GM11168 (cell line): ENCODE data around the gene DNAH17.

ENCODE experiments used
- in situ Hi-C: fragments of 300-500 bp; cut with MboI; formaldehyde crosslinking; loops from one replicate; pipeline ENCODE4 v1.12.0; 2022; ENCODE audit warnings: low sequenced_read_pairs; ENCODE audit not compliant: unreplicated experiment

DNAH17 gene

DNA sequence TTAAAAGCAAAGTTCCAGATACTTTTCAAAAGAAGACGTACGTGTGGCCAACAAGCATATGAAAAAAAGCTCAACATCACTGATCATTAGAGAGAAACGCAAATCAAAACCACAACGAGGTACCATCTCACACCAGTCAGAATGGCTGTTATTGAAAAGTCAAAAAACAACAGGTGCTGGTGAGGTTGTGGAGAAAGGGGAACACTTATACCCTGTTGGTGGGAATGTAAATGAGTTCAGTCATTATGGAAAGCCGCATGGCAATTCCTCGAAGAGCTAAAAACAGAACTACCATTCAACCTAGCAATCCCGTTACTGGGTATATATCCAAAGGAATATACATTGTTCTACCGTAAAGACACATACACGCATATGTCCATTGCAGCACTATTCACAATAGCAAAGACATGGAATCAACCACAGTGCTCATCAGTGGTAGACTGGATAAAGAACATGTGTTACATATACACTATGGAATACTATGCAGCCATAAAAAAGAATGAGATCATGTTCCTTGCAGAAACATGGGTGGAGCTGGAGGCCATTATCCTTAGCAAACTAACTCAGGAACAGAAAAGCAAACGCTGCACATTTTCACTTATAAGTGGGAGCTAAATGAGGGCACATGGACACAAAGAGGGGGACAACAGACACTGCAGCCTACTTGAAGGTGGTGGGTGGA, 31.1 kb upstream of the DNAH17 start:
- in situ Hi-C loops: no loop called here

DNA sequence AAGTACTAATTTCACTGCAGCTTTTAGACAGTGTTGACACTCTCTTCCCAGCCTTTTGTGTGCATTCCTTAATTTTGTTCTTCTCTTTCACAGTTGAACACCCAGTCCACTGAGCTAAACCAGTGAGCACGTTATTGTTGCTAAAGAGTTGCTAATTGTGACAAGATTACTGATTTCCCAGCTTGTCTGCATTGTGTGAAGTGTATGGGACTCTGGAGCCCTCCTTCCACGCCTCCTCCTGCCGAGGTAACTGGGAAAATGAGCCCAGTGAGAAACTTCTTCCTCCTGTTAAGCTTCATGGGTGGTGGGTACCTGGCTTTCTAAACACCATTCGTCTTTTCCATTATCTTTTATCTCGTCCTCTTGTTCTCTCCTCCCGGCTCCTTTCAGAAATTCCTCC, 29.8 kb upstream of the DNAH17 start:
- in situ Hi-C loops: no loop called here

DNA sequence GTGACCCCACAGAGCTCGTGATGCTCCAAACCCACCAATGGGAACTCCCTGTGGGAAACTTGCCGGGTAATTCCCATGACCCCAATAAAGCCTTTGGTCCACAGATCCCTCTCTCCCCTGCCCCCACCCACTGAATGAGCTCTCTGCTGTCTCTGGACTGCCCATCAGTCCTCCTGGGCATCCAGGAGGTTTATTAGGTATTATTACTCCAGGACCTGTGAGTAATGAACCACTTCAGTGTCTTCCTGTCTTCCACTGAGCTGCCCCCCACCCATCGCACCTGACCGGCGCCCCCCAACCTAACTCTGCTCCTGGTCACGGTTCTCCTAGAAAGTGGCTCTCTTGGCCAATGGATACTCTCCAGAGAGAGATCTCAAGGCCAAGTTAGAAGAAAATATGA, 28.7 kb upstream of the DNAH17 start:
- in situ Hi-C loops: no loop called here

DNA sequence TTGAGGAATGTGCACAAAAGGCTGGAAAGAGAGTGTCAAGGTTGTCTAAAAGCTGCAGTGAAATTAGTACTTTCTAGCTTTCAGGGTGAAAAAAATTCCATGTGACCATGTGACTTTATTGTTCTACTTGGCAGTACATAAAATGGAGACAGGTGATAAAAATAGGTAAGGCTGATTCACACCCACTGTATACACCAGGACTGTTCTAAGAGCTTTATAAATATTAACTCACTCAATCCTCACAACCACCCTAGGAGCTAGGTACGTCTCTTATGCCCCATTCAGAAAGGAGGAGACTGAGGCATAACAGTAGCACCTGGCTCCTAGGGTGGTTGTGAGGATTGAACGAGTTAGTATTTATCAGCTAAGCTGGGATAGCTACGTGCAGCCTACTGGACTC, 28.2 kb upstream of the DNAH17 start:
- in situ Hi-C loops: no loop called here

DNA sequence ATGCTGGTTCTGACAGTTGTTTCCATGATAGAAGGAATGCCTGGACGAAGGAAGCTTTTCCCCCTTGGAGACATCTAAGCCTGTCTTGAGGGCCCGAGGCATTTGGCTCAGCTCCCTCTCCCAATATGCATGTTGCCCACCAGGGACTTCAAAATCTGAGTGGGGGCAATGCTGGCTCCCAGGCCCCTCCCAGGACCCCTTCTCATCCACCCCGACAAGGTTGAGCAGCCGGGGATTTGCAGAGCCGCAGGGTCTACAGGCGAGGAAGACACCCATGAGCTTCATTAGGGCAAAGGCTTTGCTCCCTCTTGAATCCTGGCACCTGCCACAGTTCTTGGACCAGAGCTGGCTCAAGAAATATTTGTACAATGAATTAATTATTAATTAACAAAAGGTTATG, 25.1 kb upstream of the DNAH17 start:
- in situ Hi-C loops: no loop called here

DNA sequence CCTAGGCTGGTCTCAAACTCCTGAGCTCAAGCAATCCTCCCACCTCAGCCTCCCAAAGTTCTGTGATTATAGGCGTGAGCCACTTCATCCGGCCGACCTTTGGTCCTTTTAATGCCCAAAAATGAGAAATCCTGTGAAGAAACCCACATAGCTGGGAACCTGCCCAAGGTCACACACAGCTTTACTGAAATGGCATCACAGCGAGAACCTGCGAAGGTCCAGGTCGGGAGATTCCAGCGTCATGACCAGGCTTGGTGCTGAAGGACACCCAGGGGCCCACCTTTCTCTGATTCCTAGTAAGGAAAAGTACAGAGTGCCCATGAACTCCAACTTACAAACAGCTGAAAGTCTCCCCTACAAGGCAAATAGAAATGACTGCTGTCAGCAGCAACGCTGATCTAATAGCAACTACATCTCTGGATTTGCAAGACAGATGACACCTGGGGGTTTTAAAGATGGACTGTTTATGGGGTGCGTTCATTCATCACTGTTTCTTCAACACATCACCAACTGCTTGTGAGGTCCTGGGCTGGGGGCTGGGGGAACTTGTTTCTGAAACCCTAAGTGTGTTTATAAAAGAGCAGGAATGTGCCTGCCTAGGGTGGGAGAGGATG, 24.5 kb upstream of the DNAH17 start:
- in situ Hi-C loops: no loop called here

DNA sequence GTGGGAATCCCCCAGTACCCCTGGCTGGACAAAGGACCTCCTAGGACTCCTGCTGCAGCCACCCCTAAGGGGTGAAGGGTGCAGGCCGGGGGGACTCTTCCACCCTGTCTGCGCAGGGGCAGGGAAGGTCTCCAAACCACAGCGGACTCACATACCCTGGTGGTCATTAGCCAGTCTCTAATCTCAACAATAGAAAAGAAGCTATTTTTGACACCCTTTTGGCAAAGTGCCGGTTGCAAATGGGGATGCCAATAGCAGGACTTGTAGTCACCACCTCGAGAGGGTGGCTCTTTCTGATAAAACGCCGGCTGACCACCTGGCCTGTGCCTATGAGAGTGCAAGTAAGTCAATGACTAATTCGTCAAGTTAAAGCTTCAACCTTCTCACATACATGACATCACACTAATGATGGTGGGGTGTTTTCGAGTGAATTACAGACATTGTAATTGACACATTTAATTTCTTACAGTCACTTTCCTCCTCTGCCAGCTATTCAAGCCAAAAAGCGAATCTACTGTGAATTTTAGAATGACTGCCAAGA, 23.1 kb upstream of the DNAH17 start:
- in situ Hi-C loops: no loop called here

DNA sequence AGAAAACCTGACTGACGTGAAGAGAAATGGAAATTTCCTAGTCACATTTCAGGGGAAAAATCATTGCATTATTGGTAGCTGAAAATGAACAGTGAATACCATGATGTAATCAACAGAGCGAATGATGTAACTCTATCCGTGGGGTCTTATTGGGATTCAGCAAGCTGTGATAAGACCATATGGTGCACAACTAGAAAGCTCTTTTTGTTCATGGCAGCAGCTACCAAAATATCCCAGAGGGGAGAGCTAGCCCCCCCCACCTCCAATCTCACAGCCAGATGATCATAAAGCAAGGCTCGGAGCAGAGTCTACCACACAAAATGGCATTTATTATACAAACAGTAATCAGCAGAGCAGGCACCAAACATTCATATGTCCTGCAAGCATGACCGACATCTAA, 22.2 kb upstream of the DNAH17 start:
- in situ Hi-C loops: no loop called here

DNA sequence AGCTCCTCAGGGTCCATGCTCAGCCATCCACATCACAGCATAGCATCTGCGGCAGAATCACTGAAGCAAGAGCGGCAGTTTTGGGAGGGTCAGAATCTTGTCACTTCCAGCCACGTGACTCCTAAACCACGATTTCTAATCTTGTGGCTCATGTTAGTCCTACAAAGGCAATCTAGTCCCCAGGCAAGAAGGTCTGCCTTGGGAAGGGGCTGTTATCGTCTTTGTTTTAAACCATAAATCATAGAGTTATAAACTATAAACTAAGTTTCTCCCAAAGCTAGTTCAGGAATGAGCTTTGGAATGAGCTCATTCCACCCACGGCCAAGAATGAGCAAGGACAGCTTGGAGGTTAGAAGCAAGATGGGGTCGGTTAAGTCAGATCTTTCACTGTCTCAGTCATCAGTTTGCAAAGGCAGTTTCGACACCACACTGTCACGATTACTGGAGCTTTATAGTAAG, 20.8 kb upstream of the DNAH17 start:
- in situ Hi-C loops: no loop called here

DNA sequence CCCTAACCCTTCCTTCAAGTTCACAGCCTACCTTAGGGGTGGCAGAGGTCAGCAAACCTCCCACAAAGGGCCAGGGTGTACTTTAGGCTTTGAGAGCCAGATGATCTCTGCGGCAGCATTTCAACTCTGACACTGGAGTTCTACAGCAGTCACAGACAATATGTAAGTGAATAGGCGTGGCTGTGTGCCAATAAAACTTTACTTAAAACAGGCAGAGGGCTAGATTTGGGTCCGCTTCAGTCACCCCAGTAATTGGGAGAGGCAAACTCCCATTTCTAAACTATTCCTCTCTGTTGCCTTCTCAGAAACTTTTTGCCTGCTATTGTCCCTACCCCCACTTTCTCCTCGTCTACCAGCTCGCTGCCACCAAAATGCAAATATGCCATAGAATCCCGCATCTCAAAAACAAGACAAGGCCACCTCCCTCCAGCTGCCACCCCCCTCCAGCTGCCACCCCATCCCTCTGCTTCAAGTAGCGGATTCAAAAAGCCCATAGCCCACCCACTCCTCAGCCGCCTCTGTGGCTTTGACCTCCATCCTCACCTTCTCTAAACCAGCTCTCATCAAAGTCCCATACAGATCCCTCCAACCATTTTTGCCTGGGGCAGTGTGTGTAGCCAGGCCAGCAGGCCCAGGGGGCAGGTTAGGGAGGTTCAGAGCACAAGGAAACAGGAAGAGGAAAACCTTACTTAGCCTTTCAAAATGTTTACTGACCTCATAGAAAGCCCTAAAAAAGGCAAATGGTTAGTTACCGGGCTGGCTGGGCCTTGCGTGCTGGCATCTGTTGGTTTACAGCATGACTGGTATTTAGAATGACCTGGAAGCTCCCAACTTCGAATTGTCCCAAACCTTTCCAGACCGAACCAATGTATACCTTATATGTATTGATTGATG, 19.9 kb upstream of the DNAH17 start:
- in situ Hi-C loops: no loop called here

DNA sequence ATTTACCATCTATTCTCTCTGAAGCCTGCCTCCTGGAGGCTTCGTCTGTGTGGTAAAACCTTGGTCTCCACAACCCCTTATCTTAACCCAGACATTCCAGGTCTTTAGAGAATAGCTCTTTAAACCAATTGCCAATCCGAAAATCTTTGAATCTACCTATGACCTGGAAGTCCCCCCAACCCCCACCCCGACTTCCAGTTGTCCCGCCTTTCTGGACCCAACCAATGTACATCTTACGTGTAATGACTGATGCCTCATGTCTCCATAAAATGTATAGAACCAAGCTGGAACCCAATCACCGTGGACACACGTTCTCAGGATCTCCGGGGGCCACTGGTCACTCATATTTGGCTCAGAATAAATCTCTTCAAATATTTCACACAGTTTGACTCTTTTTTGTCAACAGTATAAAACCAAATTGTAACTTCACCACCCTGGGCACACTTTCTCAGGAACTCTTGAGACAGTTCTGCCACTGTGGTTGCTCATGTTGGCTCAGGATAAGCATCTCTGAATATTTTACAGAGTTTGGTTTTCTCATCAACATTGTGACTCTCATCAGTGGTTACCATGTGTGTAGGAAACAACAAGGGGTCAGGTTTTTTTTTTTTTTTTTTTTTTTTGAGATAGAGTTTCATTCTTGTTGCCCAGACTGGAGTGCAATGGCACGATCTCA, 18.1 kb upstream of the DNAH17 start:
- in situ Hi-C loops: no loop called here

DNA sequence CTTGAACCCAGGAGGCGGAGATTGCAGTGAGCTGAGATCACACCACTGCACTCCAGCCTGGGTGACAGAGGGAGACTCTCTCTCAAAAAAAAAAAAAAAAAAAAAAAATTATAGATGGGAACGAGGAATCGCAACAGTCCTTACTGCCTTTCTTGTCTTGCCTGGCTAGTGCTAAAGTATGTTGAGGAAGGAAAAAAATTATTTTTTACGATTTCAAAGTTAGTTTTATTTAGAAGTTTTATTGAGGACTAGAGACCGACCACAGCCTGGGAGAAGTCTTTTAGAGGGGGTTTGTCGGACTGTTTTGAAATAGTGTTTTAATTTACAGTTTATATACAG, 15.8 kb upstream of the DNAH17 start:
- in situ Hi-C loops: no loop called here

DNA sequence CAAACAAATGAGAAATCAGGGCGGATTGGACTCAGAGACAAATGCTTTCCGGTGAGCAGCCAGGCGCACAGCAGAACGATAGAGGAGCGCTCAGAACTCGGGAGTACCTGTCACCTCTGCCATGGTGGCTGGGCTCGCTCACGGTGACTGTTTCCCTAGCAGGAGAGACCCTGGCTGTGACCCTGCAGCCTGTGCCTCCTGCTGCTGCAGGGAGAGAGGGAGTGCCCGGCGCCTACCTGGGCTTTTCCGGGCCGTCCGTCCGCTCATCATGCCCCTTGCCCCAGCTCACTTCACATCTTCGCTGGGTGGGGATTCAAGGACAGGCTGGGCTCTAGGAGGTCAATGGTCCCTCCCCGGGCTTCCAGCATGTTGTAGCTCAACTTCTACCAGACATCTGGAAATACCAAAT, 14.1 kb upstream of the DNAH17 start:
- in situ Hi-C loops: no loop called here

DNA sequence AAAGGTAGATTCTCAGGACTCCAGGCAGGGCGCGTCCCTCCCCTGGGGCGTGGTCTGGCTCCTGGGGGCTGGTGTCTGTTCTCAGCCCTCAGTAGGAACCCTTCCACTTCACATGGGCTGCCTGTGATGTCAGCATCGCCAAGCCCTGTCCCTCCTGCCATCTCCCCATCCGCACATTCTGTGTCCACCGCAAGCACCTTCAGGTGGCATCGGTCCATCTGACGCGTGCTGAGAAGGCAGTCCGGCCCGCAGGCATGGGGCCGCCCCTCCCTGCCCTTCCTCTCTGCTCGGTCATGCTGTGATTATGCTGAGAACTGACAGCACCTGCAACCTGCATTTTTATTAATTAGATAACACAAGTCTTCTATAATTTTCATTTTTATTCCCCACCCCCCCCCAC, 12.7 kb upstream of the DNAH17 start:
- in situ Hi-C loops: no loop called here

DNA sequence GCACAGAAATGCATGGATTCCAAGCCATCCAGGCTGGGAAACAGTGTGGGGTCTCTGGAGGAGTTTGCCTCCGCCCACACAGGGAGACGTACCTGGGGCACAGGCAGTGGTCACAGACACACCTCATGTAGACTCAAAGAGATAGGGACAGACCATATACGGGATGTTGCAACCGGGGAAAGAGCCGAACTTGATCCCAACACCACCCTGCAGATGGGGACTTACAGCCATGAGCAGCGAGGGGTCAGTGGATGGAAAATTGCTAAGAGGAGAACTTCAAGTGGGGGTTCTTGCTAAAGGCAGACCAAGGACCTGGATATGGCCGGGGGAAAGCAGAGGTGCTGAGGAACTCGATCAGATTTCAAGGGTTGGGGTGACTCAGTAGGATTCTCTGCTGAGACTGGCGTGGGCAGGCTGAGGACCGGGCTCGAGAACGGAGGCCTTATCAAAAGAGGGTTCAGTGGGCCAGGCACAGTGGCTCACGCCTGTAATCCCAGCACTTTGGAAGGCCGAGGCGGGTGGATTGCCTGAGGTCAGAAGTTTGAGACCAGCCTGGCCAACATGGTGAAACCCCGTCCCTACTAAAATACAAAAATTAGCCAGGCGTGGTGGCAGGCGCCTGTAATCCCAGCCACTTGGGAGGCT, 12.0 kb upstream of the DNAH17 start:
- in situ Hi-C loops: no loop called here

DNA sequence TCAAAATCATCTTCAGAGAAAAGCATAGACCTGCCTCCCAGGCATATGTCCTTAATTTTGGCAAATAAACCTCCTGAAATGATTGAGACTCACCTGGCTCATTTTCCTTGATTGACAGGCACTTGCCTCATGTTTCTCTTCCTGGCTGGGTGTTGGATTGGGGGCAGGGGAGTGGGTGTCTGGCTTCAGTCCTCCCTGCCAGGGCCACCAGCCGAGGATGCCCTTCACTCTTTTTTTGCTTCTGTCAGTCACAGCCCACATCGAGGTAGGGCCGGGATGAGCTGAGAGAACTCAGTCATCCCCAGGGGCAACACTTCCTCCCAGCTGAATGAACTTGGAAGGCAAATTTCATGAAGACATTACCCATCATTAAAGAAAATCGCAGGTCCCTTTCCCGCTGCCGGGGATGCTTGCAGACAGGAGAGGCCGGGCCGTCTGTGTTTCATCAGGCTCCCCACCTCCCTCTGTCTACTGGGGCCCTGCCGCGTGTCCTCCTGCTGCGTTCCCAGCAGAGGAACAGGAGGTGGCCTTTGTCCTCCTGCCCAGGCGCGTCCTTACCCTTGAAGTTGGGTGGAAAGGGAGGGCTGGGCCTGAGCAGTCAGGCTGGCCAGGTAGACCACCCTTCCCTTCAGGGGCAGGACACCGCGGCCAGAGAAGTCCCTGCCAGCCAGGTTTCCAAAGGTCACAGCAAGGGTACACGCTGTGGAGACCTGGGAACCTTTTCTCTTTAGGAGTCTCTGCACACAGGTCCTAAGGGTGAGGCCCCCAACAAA, 11.2 kb upstream of the DNAH17 start:
- in situ Hi-C loops: no loop called here

DNA sequence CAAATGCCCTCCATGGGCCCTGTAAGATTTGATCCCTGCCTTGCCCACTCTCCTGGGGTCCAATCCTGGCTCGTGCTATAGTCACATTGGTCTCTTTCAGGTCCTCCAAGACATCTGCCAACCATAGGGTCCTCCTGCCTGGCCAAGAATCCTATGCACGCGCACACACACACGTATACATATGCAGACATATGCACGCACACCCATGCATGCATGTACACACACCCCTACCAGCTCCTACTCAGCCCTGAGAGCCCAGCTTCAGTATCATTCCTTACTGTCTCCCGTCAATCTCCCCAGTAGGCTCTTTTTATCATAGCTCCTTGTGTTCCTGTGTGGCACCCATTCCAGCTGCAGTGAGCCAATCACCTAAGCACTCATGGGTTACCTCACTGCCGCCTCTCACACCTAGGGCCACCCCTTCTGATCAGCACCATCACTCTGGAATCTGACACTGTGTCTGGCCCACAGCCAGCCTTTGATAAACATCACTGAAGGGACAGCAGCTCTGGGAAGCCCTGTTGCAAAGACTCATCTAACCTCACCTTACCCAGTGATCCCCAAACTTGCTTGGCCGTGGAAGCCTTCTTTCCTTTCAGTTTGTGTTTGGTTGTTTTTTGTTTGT, 7.9 kb upstream of the DNAH17 start:
- in situ Hi-C loops: no loop called here

DNA sequence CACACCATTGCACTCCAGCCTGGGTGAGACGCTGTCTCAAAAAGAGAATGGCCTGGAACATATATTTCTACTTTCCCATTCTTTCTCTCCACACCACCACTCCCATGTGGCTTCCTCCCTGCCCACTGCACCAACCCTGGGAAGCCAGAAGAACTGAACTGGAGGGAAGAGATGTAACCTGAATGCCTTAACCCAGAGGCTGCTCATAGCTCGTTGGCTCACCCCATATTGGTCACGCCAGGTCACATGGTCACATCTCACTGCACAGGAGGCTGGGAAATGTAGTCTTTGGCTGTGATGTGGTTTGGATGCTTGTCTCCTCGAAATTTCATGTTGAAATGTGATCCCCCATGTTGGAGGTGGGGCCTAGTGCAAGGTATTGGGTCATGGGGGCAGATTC, 5.9 kb upstream of the DNAH17 start:
- in situ Hi-C loops: no loop called here

DNA sequence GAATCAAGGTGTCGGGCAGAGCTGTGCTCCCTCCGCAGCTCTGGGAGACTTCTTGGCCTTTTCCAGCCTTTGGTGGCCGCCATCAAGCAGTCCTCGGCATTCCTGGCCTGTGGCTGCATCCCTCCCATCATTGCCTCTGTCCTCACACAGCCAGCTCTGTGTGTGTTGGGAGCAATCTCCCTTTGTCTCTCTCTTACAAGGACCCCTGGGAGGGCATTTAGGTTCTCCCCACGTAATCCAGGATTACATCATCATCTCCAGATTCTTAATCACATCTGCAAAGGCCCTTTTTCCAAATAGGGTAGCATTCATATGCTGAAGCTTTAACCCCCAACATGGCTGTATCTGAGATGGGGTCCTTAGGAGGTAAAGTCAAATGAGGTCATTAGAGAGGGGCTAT, 4.1 kb upstream of the DNAH17 start:
- in situ Hi-C loops: no loop called here
